ENCODE results near the gene PLEKHN1.

The PLEKHN1 gene, protein sequence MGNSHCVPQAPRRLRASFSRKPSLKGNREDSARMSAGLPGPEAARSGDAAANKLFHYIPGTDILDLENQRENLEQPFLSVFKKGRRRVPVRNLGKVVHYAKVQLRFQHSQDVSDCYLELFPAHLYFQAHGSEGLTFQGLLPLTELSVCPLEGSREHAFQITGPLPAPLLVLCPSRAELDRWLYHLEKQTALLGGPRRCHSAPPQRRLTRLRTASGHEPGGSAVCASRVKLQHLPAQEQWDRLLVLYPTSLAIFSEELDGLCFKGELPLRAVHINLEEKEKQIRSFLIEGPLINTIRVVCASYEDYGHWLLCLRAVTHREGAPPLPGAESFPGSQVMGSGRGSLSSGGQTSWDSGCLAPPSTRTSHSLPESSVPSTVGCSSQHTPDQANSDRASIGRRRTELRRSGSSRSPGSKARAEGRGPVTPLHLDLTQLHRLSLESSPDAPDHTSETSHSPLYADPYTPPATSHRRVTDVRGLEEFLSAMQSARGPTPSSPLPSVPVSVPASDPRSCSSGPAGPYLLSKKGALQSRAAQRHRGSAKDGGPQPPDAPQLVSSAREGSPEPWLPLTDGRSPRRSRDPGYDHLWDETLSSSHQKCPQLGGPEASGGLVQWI

DNA sequence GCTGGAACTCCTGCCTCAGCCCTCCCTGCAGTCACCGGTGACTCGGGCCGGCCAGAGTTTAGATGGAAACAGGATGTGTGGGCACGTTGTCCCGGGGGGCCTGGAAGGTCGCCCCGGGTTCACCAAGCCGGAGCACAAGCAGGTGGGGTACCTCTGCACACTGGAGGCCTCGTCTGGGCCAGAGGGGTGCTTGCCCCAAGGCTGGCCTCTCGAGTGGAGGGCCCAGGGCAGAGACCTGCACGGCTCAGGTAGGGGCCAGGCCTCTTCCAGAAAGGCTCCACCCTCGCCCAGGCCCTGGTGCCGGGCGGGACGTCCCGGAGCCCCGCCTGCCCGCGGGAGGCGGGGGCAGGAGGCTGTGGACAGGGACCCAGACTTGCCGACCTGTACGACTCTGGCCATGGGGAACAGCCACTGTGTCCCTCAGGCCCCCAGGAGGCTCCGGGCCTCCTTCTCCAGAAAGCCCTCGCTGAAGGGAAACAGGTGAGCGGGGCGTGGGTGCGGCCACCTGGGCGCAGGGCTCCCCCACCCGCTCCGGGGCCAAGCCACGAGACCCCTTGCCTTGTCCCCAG lies at the start of gene PLEKHN1:
Gene PLEKHN1 (plus strand): TSS at position 348 of the 569 bp plus-strand sequence. CDS start 50 bp downstream, at position 398.
- peak; percentile 66 for DNase-seq

DNA sequence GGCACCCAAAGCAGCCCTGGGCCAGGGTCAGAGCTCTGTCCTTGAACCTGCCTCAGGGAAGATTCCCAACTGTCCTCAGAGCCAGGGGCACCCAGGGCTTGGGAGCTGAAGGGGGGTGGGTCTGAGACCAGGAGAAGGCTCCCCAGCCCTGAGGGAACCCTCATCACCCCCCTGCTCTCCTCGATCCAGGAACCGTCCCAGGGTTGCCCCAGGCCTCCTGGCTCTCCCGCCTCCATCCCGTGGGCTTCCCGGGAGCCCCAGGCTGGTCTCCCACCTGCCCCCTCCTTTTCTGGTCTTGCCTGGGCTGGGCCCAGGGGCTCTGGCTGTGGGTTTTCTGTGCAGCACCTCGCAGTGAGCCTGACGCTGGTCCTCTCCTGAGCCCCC lies 49.2 kb upstream of the PLEKHN1 start:
- DNase-seq: no peak

DNA sequence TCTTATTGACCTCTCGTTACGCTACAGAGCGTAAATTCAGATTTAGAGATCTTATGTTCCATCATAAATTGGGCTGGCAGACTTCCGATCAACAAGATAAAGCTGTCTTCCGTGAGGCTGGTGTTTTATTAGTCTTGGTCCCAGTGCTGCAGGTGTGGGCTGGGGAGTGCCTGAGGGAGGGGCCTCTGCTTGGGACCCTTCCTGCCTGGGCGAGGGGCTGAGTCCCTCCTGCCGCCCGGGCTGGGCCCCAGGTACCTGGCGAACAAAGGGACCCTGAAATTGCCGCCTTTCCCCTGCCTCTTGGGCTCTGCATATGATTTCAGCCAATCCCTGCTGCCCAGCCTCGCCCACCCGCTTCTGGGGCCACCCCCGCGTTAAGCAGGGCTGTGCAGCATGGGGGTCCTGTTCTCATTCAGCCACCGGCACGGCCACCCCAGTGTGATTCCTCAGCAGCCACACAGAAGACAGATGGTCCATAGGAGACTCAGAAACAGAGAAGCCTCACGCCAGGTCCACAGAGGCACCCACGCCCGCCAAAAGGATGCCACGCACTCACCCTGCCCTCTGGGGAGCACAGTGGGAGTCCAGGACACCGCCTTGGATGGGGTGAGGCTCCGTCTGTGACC lies 48.7 kb upstream of the PLEKHN1 start:
- DNase-seq: no peak

DNA sequence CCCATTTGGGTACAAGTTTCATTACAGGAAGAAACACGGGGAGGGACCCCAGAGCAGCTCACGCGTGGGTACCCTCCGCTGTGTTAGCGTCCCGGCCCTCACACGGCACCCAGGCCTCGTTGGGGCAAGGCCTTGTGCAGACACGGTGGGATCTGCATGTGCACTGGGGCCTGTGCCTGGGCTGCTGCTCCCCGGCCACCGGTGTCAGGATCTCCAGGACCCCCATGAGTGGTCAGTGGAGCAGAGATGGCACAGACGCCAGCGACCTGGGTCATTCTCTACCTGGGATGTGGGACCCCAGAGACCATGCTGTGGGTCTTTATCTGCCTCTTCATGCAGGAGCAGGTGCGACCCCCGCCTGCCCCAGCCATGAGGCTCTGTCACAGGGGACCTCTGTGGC lies 47.9 kb upstream of the PLEKHN1 start:
- DNase-seq: no peak

DNA sequence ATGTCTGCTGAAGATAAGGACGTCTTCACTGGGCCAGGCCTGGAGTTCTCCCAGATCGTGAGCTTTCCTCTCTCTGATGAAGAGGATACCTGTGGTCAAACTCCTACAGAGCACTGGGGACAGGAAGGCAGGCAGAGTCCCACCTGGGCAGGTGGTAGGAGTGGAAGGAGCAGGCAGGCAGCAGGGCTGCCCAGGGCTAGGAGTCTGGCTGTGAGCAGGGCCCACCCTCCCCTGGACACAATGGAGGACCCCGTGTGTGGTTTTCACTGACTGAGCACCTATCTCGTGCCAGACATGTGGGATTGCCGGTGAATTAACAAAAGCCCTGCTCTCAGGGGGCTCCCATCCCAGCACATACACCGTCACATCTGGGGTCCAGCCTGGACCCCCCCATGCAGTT lies 47.4 kb upstream of the PLEKHN1 start:
- no peak for DNase-seq

DNA sequence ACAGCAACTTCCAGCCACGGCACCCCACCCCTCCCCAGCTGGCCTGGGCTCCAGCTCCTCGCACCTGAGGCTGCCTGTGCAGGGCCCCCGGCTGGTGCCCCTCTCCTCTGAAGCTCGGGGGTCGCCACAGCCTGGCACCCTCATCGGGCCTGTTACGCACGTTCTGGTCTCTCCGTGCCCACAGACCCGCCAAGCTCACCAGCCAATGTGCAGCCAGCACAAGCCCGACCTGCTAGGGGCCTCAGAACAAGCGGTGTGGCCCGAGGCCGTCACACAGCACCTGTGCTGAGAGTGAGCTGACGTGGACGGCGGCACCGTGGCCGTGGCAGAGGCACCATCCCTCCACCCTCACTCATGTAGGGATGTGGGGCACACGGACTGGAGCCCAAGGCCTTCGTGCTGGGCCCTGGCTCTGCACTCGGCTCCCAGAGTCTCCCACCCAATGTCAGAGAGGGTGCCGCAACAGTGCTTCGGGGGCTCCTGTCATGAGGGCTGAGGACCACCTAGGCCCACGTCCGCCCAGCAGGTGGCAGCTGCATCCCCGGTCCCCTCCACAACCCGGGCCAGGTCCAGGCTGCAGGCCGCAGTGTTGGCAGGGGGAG lies 46.9 kb upstream of the PLEKHN1 start:
- DNase-seq: no peak

DNA sequence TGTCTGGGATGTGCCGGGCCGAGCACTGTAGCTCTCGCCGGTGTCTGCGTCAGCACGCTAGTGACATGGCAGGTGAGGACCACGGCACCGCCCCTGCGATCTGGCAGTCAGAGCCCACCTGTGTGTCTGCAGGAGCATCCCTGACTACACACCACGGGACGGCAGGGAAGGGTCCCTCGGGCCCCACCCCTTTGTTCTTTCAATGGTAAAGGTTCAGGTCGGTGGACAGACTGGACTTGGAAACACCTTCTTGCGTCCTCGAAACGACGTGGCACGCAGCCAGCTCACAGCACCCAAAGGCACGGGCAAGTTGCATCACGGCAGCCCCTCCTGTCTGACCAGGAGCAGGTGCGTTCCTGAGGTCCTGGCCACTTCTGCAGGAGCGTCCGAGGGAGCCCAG lies 46.3 kb upstream of the PLEKHN1 start:
- DNase-seq: no peak

DNA sequence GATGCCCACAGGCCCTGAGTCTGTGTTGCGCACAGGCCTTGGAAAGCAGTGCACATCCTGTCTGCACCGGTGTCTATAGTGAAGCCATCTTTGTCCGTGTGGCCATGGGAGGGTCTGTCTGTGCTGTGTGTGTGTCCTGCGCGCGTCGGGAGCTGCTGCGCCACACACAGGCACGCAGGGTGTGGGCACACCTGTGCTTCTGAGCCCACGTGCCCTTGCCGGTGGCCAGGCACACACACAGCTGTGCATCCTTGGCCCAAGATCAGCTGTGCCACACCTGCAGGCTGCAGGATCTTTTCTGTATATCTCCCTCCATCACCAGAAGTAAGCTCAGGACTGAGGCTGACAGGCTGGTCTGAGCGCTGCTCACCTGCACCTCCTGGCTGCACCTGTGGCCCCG lies 45.8 kb upstream of the PLEKHN1 start:
- no peak for DNase-seq

DNA sequence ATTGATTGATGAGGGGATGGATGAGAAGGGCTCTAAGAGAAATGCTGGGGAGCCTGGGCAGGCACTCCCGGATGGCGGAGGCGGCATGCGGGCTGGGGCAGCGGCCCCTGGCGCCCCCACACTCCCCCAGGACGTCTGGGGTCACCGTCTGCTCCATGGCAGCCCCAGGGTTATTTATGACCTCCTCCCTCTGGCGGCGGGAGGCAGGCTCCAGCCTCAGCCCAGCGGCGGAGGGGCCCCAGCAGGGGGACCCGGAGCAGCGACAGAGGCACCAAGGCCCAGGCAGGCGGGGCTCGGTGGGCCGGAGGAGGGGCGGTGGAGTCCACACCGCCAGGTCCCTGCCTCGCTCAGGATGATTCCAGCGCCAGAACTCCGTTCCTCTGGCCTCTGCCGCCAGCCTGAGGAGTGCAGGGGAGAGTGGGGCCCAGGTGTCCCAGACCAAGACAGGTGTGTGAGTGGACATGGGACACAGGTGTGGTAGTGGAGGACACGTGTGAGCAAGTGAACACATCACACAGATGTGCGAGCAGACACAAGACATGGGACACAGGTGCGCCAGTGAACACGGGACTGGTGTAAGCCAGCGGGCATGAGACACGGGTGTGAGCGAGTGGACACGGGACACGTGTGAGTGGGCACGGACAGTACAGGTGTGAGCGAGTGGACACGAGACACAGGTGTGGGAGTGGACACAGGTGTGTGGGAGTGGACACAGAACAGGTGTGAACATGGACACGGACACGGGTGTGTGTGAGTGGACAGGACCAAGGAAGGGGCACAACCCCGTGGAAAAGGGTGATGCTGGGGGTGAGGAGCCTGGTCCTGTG lies 45.1 kb upstream of the PLEKHN1 start:
- peak; percentile 86 for DNase-seq

DNA sequence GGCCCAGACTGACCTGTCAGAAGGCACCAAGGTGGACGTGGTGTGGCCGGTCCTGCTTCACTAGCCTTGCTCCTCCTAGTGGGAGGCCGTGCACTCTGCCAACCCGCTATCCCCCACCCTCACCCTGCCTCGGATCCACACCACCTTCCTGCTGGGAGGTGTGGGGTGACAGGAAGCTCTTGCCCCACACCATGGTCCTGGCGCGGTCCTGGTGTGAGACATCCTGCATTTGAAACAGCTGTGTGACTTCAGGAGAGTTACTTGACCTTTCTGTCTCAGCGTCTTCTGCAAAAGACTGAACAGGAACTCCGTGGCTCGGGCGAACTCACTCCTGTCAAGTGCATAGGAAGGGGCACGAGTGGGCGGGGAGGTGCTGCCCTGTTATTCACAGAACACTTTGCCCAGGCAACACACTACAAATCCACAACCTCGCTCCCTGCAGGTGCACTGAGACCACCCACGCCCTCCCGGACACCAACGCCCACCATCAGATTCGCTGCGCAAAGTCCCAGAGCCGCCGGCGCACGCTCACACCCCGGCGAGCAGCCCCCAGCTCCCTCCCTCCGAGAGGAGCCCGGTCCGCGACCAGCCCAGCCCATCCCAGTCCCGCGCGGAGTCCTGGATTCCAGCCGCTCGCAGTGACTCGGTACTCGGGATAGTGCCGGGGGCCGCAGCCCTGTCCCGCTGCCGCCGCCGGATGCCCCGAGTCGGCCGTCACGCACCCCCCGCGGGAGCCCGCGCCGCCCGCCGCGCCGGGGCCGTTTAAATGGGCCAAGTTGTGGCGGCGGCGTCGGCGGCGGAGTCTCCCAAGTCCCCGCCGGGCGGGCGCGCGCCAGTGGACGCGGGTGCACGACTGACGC lies 42.9 kb upstream of the PLEKHN1 start, which contains the start of gene SAMD11:
Gene SAMD11 (plus strand): TSS at position 793 of the 860 bp plus-strand sequence. CDS start 509 bp downstream, outside the sequence.
- peak; percentile 94 for DNase-seq

DNA sequence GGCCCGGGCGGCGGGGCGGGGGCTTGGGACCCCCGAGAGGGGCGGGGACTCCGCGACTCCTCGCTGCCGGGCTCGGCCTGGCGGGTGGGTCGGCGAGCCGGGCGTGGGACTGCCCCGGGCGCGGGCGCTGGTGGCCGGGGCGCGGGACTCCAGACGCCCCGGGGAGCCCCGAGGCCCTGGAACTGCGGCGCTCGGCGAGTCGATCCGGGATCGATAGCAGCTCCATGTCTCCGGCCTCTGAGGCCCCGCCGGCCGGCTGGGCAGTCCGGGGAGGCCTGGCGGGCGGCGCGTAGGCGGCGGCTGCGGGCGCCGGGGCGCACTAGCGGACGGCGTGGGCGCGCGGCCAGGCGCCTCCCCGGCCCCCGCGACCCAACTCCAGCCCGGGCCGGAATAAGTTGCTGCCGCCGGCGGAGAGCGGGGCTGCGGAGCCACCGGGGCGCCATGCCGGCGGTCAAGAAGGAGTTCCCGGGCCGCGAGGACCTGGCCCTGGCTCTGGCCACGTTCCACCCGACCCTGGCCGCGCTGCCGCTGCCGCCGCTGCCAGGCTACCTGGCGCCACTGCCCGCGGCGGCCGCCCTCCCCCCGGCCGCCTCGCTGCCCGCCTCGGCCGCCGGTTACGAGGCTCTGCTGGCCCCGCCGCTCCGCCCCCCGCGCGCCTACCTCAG lies 42.2 kb upstream of the PLEKHN1 start:
- DNase-seq: no peak

DNA sequence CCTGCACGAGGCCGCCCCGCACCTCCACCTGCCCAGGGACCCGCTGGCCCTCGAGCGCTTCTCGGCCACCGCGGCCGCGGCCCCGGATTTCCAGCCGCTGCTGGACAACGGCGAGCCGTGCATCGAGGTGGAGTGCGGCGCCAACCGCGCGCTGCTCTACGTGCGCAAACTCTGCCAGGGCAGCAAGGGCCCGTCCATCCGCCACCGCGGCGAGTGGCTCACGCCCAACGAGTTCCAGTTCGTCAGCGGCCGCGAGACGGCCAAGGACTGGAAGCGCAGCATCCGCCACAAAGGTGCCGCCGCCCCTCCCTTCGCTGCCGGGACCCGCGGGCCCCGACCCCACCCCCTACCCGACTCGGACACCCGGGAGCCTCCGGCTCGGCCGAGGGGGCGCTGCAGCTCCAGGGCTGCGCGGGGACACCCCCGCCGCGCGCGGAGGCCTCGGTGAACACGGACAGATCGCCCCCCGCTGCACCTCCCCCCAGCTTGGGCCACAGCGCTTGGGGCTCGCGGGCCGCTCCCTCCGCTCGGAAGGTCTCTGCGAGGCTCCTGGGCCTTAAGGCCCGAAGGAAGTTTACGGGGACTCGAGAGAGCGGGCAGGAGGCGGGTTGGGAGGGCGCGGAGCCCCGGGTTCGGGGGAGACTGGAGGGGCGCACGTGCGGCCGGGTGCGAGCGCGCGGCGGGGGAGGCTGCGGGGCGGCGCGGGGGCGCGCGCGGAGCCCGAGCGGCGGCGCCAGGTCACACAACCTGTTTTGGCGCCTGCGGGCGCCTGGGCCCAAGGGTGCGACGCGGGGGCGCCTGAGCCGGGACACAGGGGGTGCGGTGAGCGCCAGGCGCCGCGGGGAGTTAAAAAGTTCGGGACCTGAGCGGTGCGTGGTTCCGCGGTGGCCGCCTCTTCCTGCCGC lies 41.4 kb upstream of the PLEKHN1 start:
- peak; percentile 63 for DNase-seq

DNA sequence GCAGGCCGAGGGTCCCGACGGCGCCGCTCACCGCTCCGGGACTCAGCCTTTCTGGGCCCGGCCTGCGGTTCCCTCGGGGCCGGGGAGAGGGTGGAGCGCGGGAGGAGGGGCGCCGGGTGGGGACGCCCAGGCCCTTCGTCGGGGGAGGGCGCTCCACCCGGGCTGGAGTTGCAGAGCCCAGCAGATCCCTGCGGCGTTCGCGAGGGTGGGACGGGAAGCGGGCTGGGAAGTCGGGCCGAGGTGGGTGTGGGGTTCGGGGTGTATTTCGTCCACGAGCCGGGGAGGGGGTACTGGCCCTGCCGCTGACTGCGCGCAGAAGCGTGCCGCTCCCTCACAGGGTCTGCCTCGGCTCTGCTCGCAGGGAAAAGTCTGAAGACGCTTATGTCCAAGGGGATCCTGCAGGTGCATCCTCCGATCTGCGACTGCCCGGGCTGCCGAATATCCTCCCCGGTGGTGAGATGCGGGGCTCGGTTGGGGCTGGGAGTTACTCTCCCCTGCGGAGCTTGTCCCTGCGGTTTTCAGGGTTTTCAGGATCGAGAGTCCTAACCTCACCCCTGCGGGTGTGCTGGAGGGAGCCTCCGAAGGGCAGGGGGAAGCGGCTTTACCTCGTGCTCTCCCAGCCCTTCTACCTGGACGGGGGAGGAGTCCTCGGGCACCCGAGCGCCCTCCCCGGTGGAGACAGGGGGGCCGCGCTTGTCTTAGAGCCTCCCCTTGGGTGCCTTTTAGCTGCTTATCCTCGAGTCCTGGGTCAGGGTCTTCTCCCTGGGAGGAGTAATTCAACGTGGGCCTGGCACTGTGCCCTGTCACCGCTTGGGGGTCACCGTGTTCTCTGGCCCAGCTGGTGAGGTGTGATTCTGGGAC lies 40.5 kb upstream of the PLEKHN1 start:
- DNase-seq: peak; percentile 71

DNA sequence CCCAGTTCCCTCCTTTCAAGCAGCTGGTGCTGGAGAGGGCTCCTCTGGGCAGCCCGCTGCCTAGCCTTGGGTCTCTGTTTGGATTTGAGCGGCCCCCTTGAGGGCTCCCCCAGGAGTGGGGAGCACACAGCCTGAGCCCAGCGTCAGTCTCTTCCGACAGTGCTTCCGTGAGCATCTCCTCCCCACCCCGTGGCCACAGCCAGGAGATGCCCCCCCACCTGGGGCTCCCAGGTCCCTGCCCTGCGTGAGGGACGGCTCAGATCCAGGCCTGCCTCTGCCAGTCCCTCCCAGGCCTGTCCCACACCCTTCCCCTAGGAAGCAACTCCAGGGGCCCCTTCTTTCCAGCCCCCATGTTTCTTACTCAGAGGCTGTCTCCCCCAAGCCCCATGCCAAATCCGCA lies 39.0 kb upstream of the PLEKHN1 start:
- DNase-seq: no peak

DNA sequence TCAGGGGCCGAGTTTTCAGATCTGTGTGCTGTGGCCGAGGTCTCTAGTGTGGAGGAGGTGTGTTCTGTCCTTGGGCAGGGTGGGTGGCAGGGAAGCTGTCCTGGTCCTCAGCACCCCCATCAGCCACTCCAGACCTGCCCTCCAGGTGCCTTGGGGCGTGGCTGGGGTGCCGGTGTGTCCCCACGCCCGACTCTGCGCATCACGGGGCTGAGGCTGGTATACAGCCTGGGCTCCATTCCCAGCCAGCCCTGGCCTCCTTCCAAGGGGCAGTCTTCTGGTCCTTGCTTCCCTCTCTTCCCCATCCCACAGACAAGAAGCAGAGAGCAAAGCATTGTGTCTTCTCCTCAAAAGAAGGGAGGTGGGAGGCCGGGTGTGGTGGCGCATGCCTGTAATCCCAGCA lies 38.5 kb upstream of the PLEKHN1 start:
- DNase-seq: no peak

DNA sequence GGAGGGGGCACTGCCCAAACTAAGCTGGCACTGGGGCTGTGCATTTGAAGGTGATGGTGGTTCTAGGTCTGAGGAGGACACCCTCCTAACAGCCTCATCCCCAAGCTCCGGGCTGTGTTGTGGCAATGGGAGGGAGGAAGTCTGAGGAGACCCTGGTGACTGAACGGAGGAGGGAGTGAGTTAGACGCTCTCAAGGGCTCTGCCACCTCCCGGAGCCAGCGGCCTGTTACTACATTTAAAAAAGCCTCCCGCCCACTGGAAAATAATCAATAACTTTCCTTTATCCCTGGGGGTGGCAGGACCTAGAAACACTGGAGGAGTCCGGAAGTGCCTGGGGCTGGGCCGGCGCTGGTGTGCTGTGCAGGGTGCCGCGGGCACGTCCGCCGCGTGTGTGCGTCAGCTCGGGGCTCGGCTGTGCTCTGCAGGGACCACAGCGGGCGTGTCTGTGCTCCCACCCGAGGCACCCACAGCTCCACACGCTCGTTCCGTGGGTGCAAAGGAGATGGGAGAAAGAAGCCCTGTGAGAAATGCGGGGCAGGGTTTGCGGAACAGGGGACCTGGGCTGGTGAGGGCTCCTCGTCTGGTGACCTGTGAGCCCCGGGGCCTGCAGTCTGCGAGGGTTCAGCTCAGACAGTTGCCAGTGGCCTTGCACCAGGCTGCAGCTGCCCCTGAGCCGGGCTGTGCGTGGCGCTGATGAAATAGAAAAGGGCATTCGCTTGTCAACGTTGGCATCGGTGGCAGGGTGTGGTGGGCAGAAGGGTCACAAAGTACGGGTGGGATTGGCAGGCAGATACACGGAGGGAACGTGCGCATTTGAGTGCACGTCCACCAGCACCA lies 37.2 kb upstream of the PLEKHN1 start:
- DNase-seq: no peak

Data from fibroblast of skin of right biceps (primary cell).